Measurements from ENCODE around the gene LARP4B. TPM values are rescaled to one million over a fixed set of nuclear protein-coding genes. Genes with fewer than 3 reads are reported as not detected.
A peak's percentile ranks its signal among the peaks of the same experiment; 100 is the strongest.

The LARP4B gene
- total RNA-seq, 1 experiment from 2014 or later, result 181 TPM

GRCh38 chr10:822661-823367 is 108.7 kb downstream of the LARP4B start:
- CTCF ChIA-PET, result no interaction called here
- no peak overlapping the region for H3K4me3 Mint-ChIP-seq (ENCODE audit: low read depth, unreplicated experiment)
- peaks cover 23% of the 10 kb centered on the region for H3K4me1 Mint-ChIP-seq (ENCODE audit: low read depth, unreplicated experiment)
- no peaks in the 10 kb centered on the region for H3K27me3 Mint-ChIP-seq (ENCODE audit: unreplicated experiment)
- DNase-seq, result no peak
- H3K36me3 Mint-ChIP-seq (ENCODE audit: insufficient read depth, unreplicated experiment), result peaks cover 68% of the 10 kb centered on the region
- no peak for TF ChIP-seq CTCF (IDR thresholded peaks at IDR 0.05; ENCODE audit: unreplicated experiment)
- no TSS peak for BruUV-seq (replicated peaks)
- H3K9me3 Mint-ChIP-seq (ENCODE audit: low read depth, unreplicated experiment), result no peaks in the 10 kb centered on the region
- intact Hi-C loops (cut with micrococcal nuclease; ENCODE audit: unreplicated experiment), result no loop called here
- no peak overlapping the region for H3K27ac Mint-ChIP-seq (ENCODE audit: unreplicated experiment)

DNA sequence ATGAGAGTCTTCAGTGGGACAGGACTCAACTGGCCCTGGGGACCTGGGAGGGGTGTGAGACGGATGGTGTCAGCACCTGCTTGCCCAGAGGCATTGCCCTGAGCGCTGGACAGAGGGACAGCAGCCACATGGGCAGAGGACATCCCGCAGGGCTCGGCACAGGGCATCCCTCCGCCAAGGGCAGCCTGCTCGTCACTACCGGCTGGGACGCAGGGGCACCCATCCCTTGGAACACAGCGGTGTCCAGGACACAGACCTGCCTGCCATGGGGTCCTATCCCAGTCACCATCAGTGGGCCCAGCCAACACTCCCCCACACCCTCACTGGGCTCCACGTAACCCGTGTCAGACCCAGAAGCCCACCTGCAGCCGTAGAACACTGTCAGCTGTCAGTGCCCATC is 109.3 kb downstream of the LARP4B start:
- no TSS peak for BruUV-seq (replicated peaks)
- Mint-ChIP-seq H3K36me3 (ENCODE audit: insufficient read depth, unreplicated experiment) (peaks cover 72% of the 10 kb centered on the region), H3K4me3 (ENCODE audit: low read depth, unreplicated experiment) (no peak overlapping the region), H3K27ac (ENCODE audit: unreplicated experiment) (no peak overlapping the region), H3K4me1 (ENCODE audit: low read depth, unreplicated experiment) (peaks cover 23% of the 10 kb centered on the region), H3K9me3 (ENCODE audit: low read depth, unreplicated experiment) (no peaks in the 10 kb centered on the region), H3K27me3 (ENCODE audit: unreplicated experiment) (no peaks in the 10 kb centered on the region)
- TF ChIP-seq CTCF (IDR thresholded peaks at IDR 0.05; ENCODE audit: unreplicated experiment), result no peak
- CTCF ChIA-PET, result no interaction called here
- no peak for DNase-seq
- intact Hi-C loops (cut with micrococcal nuclease; ENCODE audit: unreplicated experiment), result no loop called here

- peaks cover 23% of the 10 kb centered on the region for H3K4me1 Mint-ChIP-seq (ENCODE audit: low read depth, unreplicated experiment)
- H3K36me3 Mint-ChIP-seq (ENCODE audit: insufficient read depth, unreplicated experiment), result peaks cover 71% of the 10 kb centered on the region
- no peak for DNase-seq
- no peaks in the 10 kb centered on the region for H3K9me3 Mint-ChIP-seq (ENCODE audit: low read depth, unreplicated experiment)
- CTCF ChIA-PET, result no interaction called here
- peak overlapping the region; percentile 60 for H3K27ac Mint-ChIP-seq (ENCODE audit: unreplicated experiment)
- intact Hi-C loops (cut with micrococcal nuclease; ENCODE audit: unreplicated experiment), result no loop called here
- no peaks in the 10 kb centered on the region for H3K27me3 Mint-ChIP-seq (ENCODE audit: unreplicated experiment)
- no peak for TF ChIP-seq CTCF (IDR thresholded peaks at IDR 0.05; ENCODE audit: unreplicated experiment)
- no peak overlapping the region for H3K4me3 Mint-ChIP-seq (ENCODE audit: low read depth, unreplicated experiment)
- no TSS peak for BruUV-seq (replicated peaks)
Observed at GRCh38 chr10:821322-821721, 110.2 kb downstream of the LARP4B start.

DNA sequence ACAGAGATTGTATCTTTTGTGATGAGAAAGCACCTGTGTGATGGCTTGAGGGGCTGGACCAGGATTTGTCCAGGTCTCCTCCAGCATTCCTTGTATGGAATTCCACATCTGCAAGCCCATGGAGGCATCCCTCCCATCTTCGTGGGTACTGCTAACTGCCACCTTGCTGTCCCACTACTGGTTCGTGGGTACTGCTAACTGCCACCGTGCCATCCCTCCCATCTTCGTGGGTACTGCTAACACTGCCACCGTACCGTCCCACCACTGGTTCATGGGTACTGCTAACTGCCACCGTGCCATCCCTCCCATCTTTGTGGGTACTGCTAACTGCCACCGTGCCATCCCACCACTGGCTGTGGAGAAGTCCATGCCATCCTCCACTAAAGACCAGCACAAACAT is 111.7 kb downstream of the LARP4B start:
- Mint-ChIP-seq H3K4me1 (ENCODE audit: low read depth, unreplicated experiment) (peaks cover 23% of the 10 kb centered on the region), H3K36me3 (ENCODE audit: insufficient read depth, unreplicated experiment) (peaks cover 65% of the 10 kb centered on the region), H3K4me3 (ENCODE audit: low read depth, unreplicated experiment) (no peak overlapping the region), H3K9me3 (ENCODE audit: low read depth, unreplicated experiment) (no peaks in the 10 kb centered on the region), H3K27me3 (ENCODE audit: unreplicated experiment) (no peaks in the 10 kb centered on the region), H3K27ac (ENCODE audit: unreplicated experiment) (peak overlapping the region; percentile 60)
- intact Hi-C loops (cut with micrococcal nuclease; ENCODE audit: unreplicated experiment), result no loop called here
- no peak for DNase-seq
- CTCF ChIA-PET, result no interaction called here
- BruUV-seq (replicated peaks), result no TSS peak
- TF ChIP-seq CTCF (IDR thresholded peaks at IDR 0.05; ENCODE audit: unreplicated experiment), result no peak

All from Calu3 (cell line).